Testis (tissue), 2 donors: ENCODE results near the gene DLG3.
"Not testable (repeated sequence)": the region's sequence is repeated elsewhere in the genome, so short reads cannot be mapped to it uniquely, and the experiment has no call there.

Experiments used
- CTCF ChIP-seq, 3 experiments: fragments of 450-650 bp in 2 of 3; fragments of 200-600 bp in 1 of 3; sonication (generic) in 1 of 3; IDR thresholded peaks; one replicate each; pipeline ENCODE4 v1.5.1; 2016 to 2019; ENCODE audit warnings: antibody characterized with exemption in 3 of 3, mild to moderate bottlenecking in 2 of 3, moderate library complexity in 1 of 3
- POLR2A ChIP-seq: fragments of 450-650 bp; IDR thresholded peaks from one replicate; pipeline ENCODE4 v1.6.1; 2017; ENCODE audit warnings: antibody characterized with exemption, mild to moderate bottlenecking, moderate library complexity

- not testable (repeated sequence) for TF ChIP-seq CTCF (IDR thresholded peaks at IDR 0.05); POLR2A
Observed at GRCh38 chrX:70515692-70516091, 71.1 kb downstream of the DLG3 start.
